Right ventricle myocardium inferior (tissue), 1 donor: Measurements from ENCODE around the gene STXBP5L. TPM values are rescaled to one million over a fixed set of nuclear protein-coding genes. Genes with fewer than 3 reads are reported as not detected.
"Not testable (repeated sequence)": the region's sequence is repeated elsewhere in the genome, so short reads cannot be mapped to it uniquely, and the experiment has no call there.

Experiments
- ATAC-seq: fragments of 200-7000 bp; cut with Tn5 transposase; one replicate; pipeline ENCODE4 v1.9.1; 2020; ENCODE audit warnings: mild to moderate bottlenecking, moderate library complexity
- DNase-seq: peaks from one replicate; pipeline ENCODE4 v3.0.0; 2021; ENCODE audit errors: missing footprints
- intact Hi-C: fragments of 100-400 bp; cut with DNase I; formaldehyde crosslinking; loops from one replicate; pipeline ENCODE4 v1.11.0; 2022
- total RNA-seq: library from RNA; stranded (reverse); fragmentation: NEBNext Ultra II Directional; extraction: Animal tissue kit (Norgen Biotek cat#: 25700); gene quantifications from one replicate; pipeline ENCODE4 v1.2.1, GENCODE V29; 2021
- donor health status: DM: no; HTN: yes; CAD: no; lungs with severe emphysema.

Gene STXBP5L
- total RNA-seq, 1 donor from 2014 or later, result not detected

- no peak for ATAC-seq
These were observed 75.8 kb downstream of the STXBP5L start for GRCh38 chr3:120983841-120984240.

DNA sequence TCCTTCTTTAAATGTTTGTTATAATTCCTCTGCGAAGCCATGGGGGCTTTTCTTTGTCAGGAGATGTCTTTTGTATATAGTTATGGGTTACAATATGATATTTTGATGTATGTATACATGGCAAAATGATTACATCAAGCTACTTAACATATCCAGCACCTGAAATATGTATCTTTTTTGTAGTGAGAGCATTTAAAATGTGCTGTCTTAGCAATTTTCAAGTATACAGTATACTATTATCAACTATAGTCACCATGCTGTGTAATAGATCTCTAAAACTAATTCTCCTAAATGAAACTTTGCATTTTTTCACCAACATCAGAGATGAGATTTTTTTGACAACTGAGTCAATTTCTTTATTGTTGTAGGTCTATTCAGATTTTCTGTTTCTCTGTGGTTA is 77.2 kb downstream of the STXBP5L start:
- no peak for ATAC-seq
- no peak for DNase-seq
- intact Hi-C loops, result no loop called here

More at GRCh38 chr3:120983841-120984240, 75.8 kb downstream of the STXBP5L start:
- no peak for DNase-seq
- intact Hi-C loops, result no loop called here

- no peak for DNase-seq
- intact Hi-C loops, result no loop called here
- ATAC-seq, result no peak
These were observed 81.0 kb downstream of the STXBP5L start for GRCh38 chr3:120988994-120989393.

- DNase-seq (no peak), ATAC-seq (no peak)
- intact Hi-C loops, result no loop called here
These were observed 110.9 kb downstream of the STXBP5L start for GRCh38 chr3:121018917-121019321.

DNA sequence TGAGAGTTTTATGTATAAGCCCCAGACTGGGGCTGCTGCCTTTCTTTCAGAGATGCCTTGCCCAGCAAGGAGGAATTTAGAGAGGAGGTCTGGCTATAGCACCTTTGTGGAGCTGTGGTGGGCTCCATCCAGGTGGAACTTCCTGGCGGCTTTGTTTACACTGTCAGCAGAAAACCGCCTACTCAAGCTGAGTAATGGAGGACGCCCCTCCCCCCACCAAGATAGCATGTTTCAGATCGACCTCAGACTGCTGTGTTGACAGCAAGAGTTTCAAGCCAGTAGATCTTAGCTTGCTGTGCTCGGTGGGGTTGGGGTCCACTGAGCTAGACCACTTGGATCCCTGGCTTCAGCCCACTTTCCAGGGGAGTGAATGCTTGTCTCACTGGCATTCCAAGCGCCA is 155.6 kb downstream of the STXBP5L start:
- intact Hi-C loops, result no loop called here
- no peak for DNase-seq
- no peak for ATAC-seq

GRCh38 chr3:121064121-121064520 is 156.1 kb downstream of the STXBP5L start:
- DNase-seq, result no peak
- no peak for ATAC-seq
- intact Hi-C loops, result no loop called here

DNA sequence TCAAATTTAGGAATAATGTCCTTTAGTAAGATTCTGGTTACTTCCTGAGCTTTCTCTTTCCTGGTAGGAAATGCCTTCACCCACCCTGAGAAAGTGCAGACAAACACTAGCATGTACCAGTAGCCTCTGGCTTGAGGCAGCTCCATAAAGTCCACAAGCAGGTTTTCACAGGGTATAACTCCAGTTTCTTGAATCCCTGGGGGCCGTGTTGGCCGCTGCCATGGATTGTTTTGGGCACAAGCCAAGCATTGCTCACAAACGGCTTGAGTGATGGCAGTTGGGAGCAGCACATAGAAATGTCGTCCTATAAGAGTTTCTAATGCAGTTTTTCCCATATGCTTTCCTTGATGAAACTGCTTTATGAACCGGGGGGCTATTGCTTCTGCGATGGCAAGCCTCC is 164.1 kb downstream of the STXBP5L start:
- intact Hi-C loops, result no loop called here
- no peak for DNase-seq
- no peak for ATAC-seq

- ATAC-seq, result no peak
- intact Hi-C loops, result no loop called here
These were observed 165.0 kb downstream of the STXBP5L start for GRCh38 chr3:121073011-121073410.

GRCh38 chr3:121075191-121075590 is 167.2 kb downstream of the STXBP5L start:
- no peak for ATAC-seq
- intact Hi-C loops, result no loop called here
- no peak for DNase-seq

More at GRCh38 chr3:121073011-121073410, 165.0 kb downstream of the STXBP5L start:
- no peak for DNase-seq

DNA sequence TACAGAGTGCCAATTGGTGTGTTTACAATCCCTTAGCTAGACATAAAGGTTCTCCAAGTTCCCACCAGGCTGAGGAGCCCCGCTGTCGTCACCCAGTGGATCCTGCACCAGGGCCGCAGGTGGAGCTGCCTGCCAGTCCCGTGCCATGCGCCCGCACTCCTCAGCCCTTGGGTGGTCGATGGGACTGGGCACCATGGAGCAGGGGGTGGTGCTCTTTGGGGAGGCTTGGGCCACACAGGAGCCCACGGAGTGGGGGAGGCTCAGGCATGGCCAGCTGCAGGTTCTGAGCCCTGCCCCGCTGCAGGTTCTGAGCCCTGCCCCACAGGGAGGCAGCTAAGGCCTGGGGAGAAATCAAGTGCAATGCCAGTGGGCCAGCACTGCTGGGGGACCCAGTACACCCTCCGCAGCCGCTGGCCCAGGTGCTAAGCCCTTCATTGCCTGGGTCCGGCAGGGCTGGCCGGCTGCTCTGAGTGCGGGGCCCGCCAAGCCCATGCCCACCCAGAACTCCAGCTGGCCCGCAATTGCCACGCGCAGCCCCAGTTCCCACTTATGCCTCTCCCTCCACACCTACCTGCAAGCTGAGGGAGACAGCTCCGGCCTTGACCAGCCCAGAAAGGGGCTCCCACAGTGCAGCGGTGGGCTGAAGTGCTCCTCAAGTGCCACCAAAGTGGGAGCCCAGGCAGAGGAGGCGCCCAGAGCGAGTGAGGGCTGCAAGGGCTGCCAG is 170.5 kb downstream of the STXBP5L start:
- intact Hi-C loops, DNase-seq, ATAC-seq: not testable (repeated sequence)

DNA sequence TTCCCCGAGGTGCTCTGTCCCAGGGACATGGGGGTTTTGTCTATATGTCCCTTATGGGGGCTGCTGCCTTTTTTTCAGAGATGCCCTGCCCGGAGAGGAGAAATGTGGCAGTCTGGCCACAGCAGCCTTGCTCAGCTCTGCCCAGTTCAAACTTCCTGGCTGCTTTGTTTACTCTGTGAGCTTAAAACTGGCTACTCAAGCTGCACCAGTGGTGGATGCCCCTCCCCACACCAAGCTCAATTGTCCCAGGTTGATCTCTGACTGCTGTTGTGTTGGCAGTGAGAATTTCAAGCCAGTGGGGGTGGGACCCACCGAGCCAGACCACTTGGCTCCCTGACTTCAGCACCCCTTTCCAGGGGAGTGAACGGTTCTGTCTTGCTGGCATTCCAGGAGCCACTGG is 188.9 kb downstream of the STXBP5L start:
- no peak for DNase-seq
- intact Hi-C loops, result no loop called here
- ATAC-seq, result no peak

DNA sequence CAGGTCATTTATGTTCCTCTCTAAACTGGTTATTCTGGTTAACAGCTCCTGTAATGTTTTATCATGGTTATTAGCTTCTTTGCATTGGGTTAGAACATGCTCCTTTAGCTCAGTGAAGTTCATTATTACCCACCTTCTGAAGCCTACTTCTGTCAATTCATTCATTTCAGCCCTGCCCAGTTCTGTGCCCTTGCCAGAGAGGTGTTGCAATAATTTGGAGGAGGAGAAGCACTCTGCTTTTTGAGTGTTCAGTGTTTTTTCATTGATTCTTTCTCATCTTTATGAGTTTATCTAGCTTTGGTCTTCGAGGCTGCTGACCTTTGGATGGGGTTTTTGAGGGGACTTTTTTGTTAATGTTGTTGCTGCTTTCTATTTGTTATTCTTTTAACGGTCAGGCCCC is 203.1 kb downstream of the STXBP5L start:
- intact Hi-C loops, ATAC-seq, DNase-seq: not testable (repeated sequence)

DNA sequence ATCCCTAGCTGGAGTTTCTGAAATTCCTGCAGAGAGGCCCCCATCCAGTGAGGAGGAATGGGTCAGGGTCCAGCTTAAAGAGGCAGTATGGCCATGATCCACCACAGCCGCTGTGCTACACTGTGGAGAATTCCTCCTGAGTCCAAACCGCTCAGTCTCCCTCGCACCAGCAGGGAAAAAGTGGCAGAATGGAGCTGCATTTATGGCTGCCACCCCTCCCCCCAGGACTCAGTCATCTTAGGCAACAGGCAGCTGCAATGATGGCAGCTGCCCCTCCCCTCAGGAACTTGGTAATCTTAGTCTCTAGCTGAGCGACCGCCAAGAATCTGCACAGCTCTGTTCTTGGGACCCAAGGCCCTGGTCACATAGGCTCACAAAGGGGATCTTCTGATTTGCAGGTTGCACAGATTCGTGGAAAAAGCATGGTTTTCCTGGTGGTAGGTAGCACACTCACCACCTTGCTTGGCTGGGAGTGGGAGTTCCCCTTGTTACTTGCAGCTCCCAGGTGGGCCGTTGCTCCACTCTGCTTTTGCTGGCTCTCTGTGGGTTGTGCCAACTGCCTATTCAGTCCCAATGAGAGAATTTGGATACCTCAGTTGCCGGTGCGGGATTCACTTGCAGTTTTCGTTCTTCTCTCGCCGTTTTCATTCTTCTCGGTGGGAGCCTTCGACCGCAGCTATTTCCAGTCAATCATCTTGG is 204.1 kb downstream of the STXBP5L start:
- DNase-seq, result no peak
- intact Hi-C loops, result no loop called here
- no peak for ATAC-seq

DNA sequence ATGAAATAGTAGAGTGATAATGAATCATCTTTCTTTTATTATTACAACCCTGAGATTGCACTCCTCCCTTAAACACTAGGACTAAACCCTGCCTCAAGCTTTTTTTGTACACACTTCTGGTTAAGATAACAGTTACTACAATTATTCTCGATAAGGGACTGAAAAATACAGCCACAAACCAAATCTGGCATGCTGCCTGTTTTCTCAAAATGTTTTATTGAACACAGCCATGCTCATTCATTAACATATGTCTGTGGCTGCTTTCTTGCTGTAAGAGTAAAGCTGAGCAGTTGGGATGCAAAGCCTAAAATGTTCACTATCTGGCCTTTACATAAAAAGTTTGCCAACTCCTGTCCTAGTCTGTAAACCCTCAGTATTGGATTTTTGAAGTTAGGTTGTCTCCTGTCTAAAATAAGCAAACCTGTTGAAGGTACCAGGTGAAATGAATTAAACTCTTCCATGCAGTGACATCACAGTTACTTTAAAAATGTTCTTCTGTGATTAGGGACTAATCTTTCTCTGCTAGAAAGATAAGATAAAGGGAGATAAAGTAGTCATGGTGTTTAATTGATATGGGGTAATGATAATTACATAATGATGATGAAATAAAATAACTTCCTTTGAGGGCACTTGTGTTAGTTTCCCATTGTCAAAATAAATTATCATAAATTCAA is 218.2 kb downstream of the STXBP5L start:
- DNase-seq (no peak), ATAC-seq (no peak)
- intact Hi-C loops, result no loop called here

GRCh38 chr3:121126707-121127035 is 218.7 kb downstream of the STXBP5L start:
- intact Hi-C loops, result no loop called here
- ATAC-seq, result no peak
- no peak for DNase-seq

DNA sequence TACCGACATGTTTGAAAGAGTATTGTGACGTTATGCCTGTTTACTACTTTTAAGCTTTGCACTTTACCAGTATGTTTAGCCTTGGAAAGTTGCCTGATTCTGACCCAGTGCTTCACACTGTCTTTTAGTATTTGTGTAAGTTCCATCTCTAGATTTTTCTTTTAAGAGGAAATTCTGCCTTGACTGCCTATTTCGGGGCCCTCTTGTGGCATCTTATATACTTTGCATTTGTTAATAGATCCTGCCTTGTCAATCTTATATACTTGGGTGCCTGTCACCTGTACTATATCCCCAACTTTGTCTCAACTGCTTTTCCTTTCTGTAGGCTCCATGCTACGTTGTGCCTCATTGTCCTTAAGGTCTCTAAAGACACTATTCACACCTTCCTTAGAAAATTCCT is 244.6 kb downstream of the STXBP5L start:
- DNase-seq, result no peak
- ATAC-seq, result no peak
- intact Hi-C loops, result no loop called here

DNA sequence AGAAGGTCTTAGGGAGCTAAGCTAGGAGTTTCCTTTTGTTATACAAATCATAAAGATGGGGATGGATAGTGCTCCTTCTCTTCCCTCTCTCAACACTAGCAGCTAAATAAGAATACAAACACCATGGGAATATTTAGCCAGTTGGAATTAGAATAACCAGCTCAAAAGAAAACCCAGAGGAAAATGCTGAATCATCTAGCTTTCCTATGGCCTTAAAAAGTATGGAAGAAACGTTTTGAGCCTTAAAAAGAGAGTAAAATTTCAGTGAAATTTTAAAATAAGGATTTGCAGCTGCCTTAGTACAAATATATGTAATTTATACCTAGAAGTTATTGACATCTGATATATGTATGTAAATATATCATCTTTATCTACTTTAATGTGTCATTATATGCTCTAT is 245.8 kb downstream of the STXBP5L start:
- ATAC-seq, result no peak
- no peak for DNase-seq
- intact Hi-C loops, result no loop called here

- ATAC-seq, result no peak
- no peak for DNase-seq
- intact Hi-C loops, result no loop called here
These were observed 247.0 kb downstream of the STXBP5L start for GRCh38 chr3:121155028-121155427.

- intact Hi-C loops, result no loop called here
- ATAC-seq (no peak), DNase-seq (no peak)
These were observed 257.4 kb downstream of the STXBP5L start for GRCh38 chr3:121165397-121165837.
